ENCODE results near the gene DIP2A.

GRCh38 chr21:46441331-46441730 is 17.4 kb upstream of the DIP2A start:
- TF ChIP-seq POLR2A (IDR thresholded peaks at IDR 0.05; ENCODE audit: low read depth, low read length) (no peak), TAF1 (IDR thresholded peaks at IDR 0.05; ENCODE audit: borderline replicate concordance, low read depth, low read length) (no peak)

Data from GM12892 (cell line).